GM18505 (cell line): ENCODE data around the gene RNF212B.
A peak's percentile ranks its signal among the peaks of the same experiment; 100 is the strongest.

Experiments used
- ATAC-seq: cut with Tn5 transposase; IDR thresholded peaks from one replicate; pipeline ENCODE4 v1.9.1; 2021; ENCODE audit not compliant: unreplicated experiment
- POLR2A ChIP-seq: IDR thresholded peaks from 4 replicates; pipeline ENCODE4 v1.6.1; 2011; ENCODE audit warnings: borderline replicate concordance; ENCODE audit not compliant: insufficient read depth, insufficient read length; ENCODE audit errors: extremely low read depth

Gene RNF212B

GRCh38 chr14:23306412-23307145 is 68.8 kb downstream of the RNF212B start, which contains the start of gene BCL2L2:
BCL2L2 (plus strand) TSS chr14:23306833; CDS start chr14:23307768, 935 bp downstream.
- no peak for ATAC-seq
- TF ChIP-seq POLR2A, result peak; percentile 83

- TF ChIP-seq POLR2A, result no peak
- no peak for ATAC-seq
Observed at GRCh38 chr14:23307146-23307530, 69.4 kb downstream of the RNF212B start.

- ATAC-seq, result no peak
- no peak for TF ChIP-seq POLR2A
Observed at GRCh38 chr14:23307687-23308644, 70.2 kb downstream of the RNF212B start.

- TF ChIP-seq POLR2A, result no peak
- ATAC-seq, result no peak
Observed at GRCh38 chr14:23308721-23309445, 71.1 kb downstream of the RNF212B start.

- no peak for ATAC-seq
- no peak for TF ChIP-seq POLR2A
Observed at GRCh38 chr14:23310546-23310945, 72.8 kb downstream of the RNF212B start.

GRCh38 chr14:23316300-23316699 is 78.6 kb downstream of the RNF212B start:
- no peak for TF ChIP-seq POLR2A

GRCh38 chr14:23319746-23320583 is 82.2 kb downstream of the RNF212B start:
- ATAC-seq, result no peak
- no peak for TF ChIP-seq POLR2A

More at GRCh38 chr14:23316300-23316699, 78.6 kb downstream of the RNF212B start:
- ATAC-seq, result no peak

GRCh38 chr14:23320584-23321571 is 83.1 kb downstream of the RNF212B start, which contains the start of gene PABPN1:
PABPN1 (plus strand) TSS chr14:23321457; CDS start chr14:23321470, 13 bp downstream.
- TF ChIP-seq POLR2A, result peak; percentile 69
- peak; percentile 85 for ATAC-seq

GRCh38 chr14:23321572-23322547 is 84.1 kb downstream of the RNF212B start:
- peak; percentile 16 for ATAC-seq
- no peak for TF ChIP-seq POLR2A
